ENCODE results near the gene RPTOR.

RPTOR gene

DNA sequence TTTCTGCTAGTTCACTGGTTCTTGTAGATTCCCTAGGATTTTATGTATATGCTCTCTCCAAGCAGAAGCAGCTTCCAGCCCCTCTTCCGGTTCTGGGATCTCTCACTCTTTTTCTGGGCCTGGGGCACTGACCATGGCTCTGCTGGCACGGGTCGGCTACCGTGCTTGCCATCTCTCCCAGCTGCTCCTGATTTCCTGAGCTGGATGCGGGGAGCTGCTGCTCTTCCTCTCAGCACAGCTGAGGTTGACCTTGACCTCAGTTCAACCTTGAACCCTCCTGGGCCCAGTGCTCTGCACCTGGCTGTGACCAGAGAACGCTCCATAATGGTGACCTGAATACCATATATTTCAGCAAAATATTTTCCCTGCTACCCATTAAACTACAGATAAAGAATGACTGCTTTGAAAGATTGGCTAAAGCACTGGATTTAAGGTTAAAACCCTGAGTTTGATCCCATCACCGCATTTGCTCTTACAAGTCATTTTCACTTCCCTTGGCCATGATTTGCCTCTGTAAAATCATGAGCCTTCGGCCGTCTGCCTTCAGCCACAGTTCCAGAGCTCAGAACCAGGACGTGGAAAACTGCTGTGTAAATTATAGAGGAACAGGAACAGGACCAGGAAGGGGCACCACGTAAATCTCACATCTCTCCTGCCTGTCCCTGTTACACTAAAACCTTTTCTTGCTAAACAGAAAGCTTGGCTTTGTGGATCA is 316.2 kb downstream of the RPTOR start:
- no peak for DNase-seq (ENCODE audit: low read depth)
- TF ChIP-seq, protein P1, sequence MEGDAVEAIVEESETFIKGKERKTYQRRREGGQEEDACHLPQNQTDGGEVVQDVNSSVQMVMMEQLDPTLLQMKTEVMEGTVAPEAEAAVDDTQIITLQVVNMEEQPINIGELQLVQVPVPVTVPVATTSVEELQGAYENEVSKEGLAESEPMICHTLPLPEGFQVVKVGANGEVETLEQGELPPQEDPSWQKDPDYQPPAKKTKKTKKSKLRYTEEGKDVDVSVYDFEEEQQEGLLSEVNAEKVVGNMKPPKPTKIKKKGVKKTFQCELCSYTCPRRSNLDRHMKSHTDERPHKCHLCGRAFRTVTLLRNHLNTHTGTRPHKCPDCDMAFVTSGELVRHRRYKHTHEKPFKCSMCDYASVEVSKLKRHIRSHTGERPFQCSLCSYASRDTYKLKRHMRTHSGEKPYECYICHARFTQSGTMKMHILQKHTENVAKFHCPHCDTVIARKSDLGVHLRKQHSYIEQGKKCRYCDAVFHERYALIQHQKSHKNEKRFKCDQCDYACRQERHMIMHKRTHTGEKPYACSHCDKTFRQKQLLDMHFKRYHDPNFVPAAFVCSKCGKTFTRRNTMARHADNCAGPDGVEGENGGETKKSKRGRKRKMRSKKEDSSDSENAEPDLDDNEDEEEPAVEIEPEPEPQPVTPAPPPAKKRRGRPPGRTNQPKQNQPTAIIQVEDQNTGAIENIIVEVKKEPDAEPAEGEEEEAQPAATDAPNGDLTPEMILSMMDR (IDR thresholded peaks at IDR 0.05; ENCODE audit: control insufficient read depth, insufficient read depth, low read depth, low read length, missing control alignments) = no peak
- H3K4me3 ChIP-seq (ENCODE audit: control insufficient read depth, low read depth, low read length) = no peak overlapping the region

DNA sequence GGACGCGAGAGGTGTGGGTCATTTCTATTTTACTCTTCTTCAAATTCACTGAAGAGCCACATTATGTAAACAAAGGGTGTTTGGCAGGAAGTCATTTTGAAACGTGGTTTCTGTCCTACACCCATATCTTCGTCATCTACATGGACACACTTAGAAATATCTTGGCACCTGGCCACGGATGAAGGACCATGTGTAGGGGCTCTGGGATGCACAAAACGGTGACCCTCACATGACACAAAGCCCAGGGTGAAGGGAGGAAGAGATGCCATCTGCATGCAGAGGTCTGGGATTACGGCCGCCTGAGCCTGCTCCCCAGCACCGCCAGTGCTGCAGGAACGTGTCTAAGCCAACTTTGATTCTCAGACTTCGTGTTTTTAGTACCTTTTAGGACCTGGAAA is 316.8 kb downstream of the RPTOR start:
- TF ChIP-seq, protein P1 (IDR thresholded peaks at IDR 0.05; ENCODE audit: control insufficient read depth, insufficient read depth, low read depth, low read length, missing control alignments) = no peak

DNA sequence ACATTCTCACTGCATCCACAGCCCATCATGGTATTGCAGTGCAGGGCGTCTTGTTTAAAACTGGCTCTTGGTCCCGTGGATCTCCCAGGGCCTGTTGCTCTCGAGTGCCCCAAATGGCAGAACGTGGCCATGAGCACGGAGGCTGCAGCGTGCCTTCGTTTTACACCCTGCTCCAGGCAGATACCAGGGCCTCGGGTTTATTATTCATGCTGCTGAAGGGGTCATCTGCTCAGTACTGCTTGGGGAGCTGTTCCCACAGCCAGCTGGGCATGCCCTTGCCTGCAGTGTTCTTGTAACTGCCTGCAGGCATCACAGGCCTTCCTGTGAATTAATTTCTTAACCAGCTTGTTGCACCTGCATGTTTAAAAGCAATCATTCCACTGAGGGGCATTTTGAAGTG is 317.3 kb downstream of the RPTOR start:
- no peak for DNase-seq (ENCODE audit: low read depth)
- TF ChIP-seq, protein P1 (IDR thresholded peaks at IDR 0.05; ENCODE audit: control insufficient read depth, insufficient read depth, low read depth, low read length, missing control alignments) = peak; percentile 48
- H3K4me3 ChIP-seq (ENCODE audit: control insufficient read depth, low read depth, low read length) = no peak overlapping the region

More for the DNA sequence above, 316.8 kb downstream of the RPTOR start:
- no peak overlapping the region for H3K4me3 ChIP-seq (ENCODE audit: control insufficient read depth, low read depth, low read length)
- no peak for DNase-seq (ENCODE audit: low read depth)

DNA sequence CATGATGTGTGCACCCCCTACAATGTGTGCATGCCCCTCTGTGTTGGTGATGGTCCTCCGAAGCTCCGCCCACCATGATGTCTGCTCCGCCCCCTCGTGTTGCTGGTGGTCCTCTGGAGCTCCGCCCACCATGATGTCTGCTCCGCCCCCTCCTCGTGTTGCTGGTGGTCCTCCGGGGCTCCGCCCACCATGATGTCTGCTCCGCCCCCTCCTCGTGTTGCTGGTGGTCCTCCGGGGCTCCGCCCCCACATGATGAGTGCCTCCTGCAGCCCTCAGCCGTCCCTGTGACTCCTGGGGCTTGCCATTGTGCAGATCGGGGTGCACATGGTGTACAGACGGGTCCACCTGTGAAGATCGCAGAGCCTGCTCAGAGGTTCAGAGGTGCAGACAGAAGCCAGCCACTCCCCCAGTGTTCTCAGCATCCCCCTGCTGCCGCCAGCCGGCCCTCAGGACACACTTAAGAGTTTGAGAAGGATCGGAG is 317.9 kb downstream of the RPTOR start:
- H3K4me3 ChIP-seq (ENCODE audit: control insufficient read depth, low read depth, low read length) = no peak overlapping the region
- TF ChIP-seq, protein P1 (IDR thresholded peaks at IDR 0.05; ENCODE audit: control insufficient read depth, insufficient read depth, low read depth, low read length, missing control alignments) = no peak
- DNase-seq (ENCODE audit: low read depth) = no peak

DNA sequence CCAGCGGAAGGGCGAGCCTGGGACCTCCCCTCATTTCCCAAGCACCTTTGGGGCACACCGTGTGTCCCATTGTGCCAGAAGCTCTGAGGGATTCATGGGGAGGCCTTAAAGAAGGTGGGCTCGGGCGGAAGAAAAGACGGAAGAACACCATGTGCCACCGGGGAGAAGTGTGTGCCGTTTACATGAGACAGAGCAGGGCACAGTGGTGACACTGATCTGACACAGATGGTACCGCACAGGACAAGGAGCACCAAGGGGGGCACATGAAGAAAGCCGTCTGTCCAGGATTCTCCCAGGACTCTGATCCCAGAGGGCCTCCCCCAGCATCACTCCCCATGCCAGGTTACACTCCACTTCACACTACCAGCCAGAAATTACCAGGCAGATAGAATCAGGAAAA is 318.3 kb downstream of the RPTOR start:
- H3K4me3 ChIP-seq (ENCODE audit: control insufficient read depth, low read depth, low read length) = no peak overlapping the region
- DNase-seq (ENCODE audit: low read depth) = no peak
- TF ChIP-seq, protein P1 (IDR thresholded peaks at IDR 0.05; ENCODE audit: control insufficient read depth, insufficient read depth, low read depth, low read length, missing control alignments) = no peak

DNA sequence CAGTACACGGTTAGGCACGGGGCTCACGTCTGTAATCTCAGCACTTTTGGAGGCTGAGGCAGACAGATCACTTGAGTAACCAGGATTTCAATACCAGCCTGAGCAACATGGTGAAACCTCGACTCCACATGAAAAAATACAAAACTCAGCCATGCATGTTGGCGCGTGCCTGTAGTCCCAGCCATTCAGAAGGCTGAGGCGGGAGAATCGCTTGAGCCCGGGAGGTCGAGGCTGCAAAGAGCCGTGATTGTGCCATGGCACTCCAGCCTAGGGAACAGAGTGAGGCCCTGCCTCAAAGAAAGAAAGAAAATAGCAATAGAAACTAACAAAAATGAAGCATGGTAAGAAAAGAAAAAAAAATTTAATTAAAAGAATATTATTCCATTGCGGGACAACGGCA is 319.0 kb downstream of the RPTOR start:
- no peak overlapping the region for H3K4me3 ChIP-seq (ENCODE audit: control insufficient read depth, low read depth, low read length)
- TF ChIP-seq, protein P1 (IDR thresholded peaks at IDR 0.05; ENCODE audit: control insufficient read depth, insufficient read depth, low read depth, low read length, missing control alignments) = no peak
- no peak for DNase-seq (ENCODE audit: low read depth)
